Mesendoderm (in vitro differentiated cells): ENCODE results near the gene ZNF132.
A peak's percentile ranks its signal among the peaks of the same experiment; 100 is the strongest.

ENCODE experiments used
- DNase-seq: peaks from one replicate; pipeline ENCODE4 v3.0.0; 2013
- H2AK5ac ChIP-seq: 2 replicates; pipeline ENCODE4 v1.6.1; 2013; ENCODE audit warnings: low read length, inconsistent platforms
- H2BK120ac ChIP-seq: 2 replicates; pipeline ENCODE4 v1.6.1; 2013; ENCODE audit warnings: low read depth, mild to moderate bottlenecking, low read length, moderate library complexity, mixed read lengths
- H2BK15ac ChIP-seq: replicated peaks from 2 replicates; pipeline ENCODE4 v1.6.1; 2013; ENCODE audit warnings: low read depth, mild to moderate bottlenecking, moderate library complexity
- H2BK5ac ChIP-seq: 2 replicates; pipeline ENCODE4 v1.6.1; 2013; ENCODE audit warnings: low read length, inconsistent platforms
- H3K18ac ChIP-seq: 2 replicates; pipeline ENCODE4 v1.6.1; 2013; ENCODE audit warnings: mild to moderate bottlenecking, low read length, mixed read lengths
- H3K23ac ChIP-seq: one replicate; pipeline ENCODE4 v1.6.1; 2013; ENCODE audit warnings: low read length
- H3K27ac ChIP-seq: 2 replicates; pipeline ENCODE4 v1.5.1; 2013; ENCODE audit warnings: low read depth, mild to moderate bottlenecking, inconsistent platforms, low read length, moderate library complexity
- H3K27me3 ChIP-seq: 2 replicates; pipeline ENCODE4 v1.6.1; 2013; ENCODE audit warnings: low read length, control low read depth, mild to moderate bottlenecking, inconsistent platforms; ENCODE audit not compliant: insufficient read depth, poor library complexity
- H3K36me3 ChIP-seq: 2 replicates; pipeline ENCODE4 v1.6.1; 2013; ENCODE audit warnings: low read length, inconsistent platforms; ENCODE audit not compliant: control insufficient read depth, insufficient read depth
- H3K4ac ChIP-seq: one replicate; pipeline ENCODE4 v1.6.1; 2013; ENCODE audit warnings: low read depth, mild to moderate bottlenecking, low read length, moderate library complexity
- H3K4me1 ChIP-seq: 2 replicates; pipeline ENCODE4 v1.6.1; 2013; ENCODE audit warnings: low read depth, low read length, inconsistent platforms; ENCODE audit not compliant: control insufficient read depth
- H3K4me2 ChIP-seq: 2 replicates; pipeline ENCODE4 v1.6.1; 2013; ENCODE audit warnings: low read length
- H3K4me3 ChIP-seq: 2 replicates; pipeline ENCODE4 v1.5.1; 2013; ENCODE audit warnings: mild to moderate bottlenecking, low read length
- H3K56ac ChIP-seq: one replicate; pipeline ENCODE4 v1.6.1; 2013; ENCODE audit warnings: low read length
- H3K79me1 ChIP-seq: 2 replicates; pipeline ENCODE4 v1.6.1; 2013; ENCODE audit warnings: low read length, inconsistent platforms
- H3K79me2 ChIP-seq: 2 replicates; pipeline ENCODE4 v1.6.1; 2013; ENCODE audit warnings: mild to moderate bottlenecking, low read length; ENCODE audit not compliant: control insufficient read depth, insufficient read depth
- H3K9ac ChIP-seq: 2 replicates; pipeline ENCODE4 v1.6.1; 2013; ENCODE audit warnings: low read length, inconsistent platforms
- H4K5ac ChIP-seq: one replicate; pipeline ENCODE4 v1.6.1; 2013; ENCODE audit warnings: low read length
- H4K8ac ChIP-seq: one replicate; pipeline ENCODE4 v1.6.1; 2013; ENCODE audit warnings: low read depth, mild to moderate bottlenecking, control low read depth, low read length, moderate library complexity
- WGBS: extraction: QIAGEN DNeasy Blood & Tissue Kit; methylation state at CpG from one replicate; pipeline ENCODE4 v1.1.7; 2013; ENCODE audit warnings: low lambda C conversion rate, missing lambda C conversion rate; ENCODE audit not compliant: insufficient coverage; ENCODE audit errors: extremely low coverage; 5-methylcytosine and 5-hydroxymethylcytosine counted together

The ZNF132 gene

DNA sequence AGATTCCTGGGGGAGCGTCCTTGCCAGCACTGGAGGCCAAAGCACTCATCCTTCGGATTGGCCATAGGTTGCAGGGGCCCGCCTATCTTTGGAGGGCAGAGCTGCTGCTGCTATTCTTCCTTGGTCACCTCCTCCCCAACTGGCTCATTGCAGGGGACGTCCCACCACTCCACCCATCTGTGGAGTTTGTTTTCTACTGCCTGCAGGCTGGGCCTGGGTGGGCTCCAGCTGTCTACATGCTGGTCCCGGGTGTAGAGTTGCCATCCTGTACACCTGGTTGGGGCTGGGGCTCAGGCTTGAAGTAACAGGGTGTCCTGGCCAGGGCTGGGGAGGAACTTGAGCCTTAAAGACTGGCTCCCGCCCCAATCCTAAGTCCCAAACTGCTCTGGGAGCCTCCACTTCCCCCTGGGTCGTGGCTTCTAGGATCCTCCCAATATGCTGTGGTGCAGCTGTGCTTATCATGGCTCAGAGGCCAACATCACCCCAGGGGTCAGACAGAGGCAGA is 42.4 kb downstream of the ZNF132 start:
- Histone ChIP-seq H3K56ac (peak overlapping the region; percentile 56), H2BK120ac (no peak overlapping the region), H3K27me3 (no peaks in the 10 kb centered on the region), H4K8ac (no peak overlapping the region), H3K9ac (no peak overlapping the region), H3K18ac (no peak overlapping the region), H3K79me2 (no peaks in the 10 kb centered on the region), H3K4ac (no peak overlapping the region), H3K4me2 (no peak overlapping the region), H3K4me3 (no peak overlapping the region), H3K4me1 (peaks cover 7% of the 10 kb centered on the region), H3K36me3 (peaks cover 15% of the 10 kb centered on the region), H2AK5ac (no peak overlapping the region), H4K5ac (no peak overlapping the region), H3K27ac (no peak overlapping the region), H3K23ac (no peak overlapping the region), H2BK5ac (no peak overlapping the region), H3K79me1 (no peaks in the 10 kb centered on the region), H2BK15ac (no peak overlapping the region)
- no CpG with 5 or more reads among the region's 7 CpGs for WGBS
- no peak for DNase-seq

DNA sequence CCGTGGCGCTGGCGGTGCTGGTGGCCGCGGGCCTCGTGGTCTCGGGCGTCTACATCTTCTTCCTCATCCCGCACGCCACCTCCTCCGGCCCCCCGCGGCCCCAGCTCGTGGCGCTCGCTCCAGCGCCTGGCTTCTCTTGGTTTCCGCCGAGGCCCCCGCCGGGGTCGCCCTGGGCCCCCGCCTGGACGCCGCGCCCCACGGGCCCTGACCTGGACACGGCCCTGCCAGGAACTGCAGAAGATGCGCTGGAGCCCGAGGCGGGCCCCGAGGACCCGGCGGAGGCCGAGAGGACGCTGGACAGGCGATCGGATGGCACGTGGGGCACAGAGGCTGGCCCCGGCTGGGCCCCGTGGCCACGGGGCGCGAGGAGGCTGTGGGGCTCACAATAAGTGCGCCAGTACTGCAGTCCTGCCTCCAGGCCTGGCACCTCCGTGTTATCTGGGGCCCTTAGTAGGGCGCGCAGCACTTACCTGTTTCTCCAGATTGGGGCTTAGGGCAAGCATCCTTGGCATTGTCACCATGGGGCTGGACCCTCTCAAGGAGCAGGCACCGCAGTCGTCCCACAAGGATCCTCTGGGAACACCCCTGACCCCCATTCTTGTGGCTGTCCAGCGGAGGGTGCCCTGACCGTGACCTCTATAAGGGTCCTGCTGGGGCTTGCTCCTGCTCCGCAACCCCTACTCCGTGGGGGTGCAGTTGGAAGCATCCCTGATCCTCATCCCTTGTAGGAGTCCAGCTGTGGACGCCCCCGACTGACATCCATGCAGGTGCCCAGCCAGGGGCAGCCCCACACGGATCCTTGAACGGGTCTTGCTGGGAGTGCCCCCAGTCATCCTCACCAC is 43.0 kb downstream of the ZNF132 start:
- no peak overlapping the region for H3K4me2 ChIP-seq
- no peak overlapping the region for H2BK15ac ChIP-seq
- no peak overlapping the region for H2AK5ac ChIP-seq
- no peaks in the 10 kb centered on the region for H3K27me3 ChIP-seq
- no peak overlapping the region for H2BK5ac ChIP-seq
- no peak overlapping the region for H3K4ac ChIP-seq
- no CpG with 5 or more reads among the region's 58 CpGs for whole genome bisulfite sequencing
- H3K4me3 ChIP-seq = no peak overlapping the region
- H3K27ac ChIP-seq = no peak overlapping the region
- H3K79me1 ChIP-seq = no peaks in the 10 kb centered on the region
- no peak overlapping the region for H4K5ac ChIP-seq
- no peak overlapping the region for H3K23ac ChIP-seq
- H3K79me2 ChIP-seq = no peaks in the 10 kb centered on the region
- peak overlapping the region; percentile 42 for H3K56ac ChIP-seq
- no peak overlapping the region for H4K8ac ChIP-seq
- no peak overlapping the region for H2BK120ac ChIP-seq
- peaks cover 15% of the 10 kb centered on the region for H3K36me3 ChIP-seq
- peak overlapping the region; percentile 24 for H3K18ac ChIP-seq
- H3K4me1 ChIP-seq = peaks cover 7% of the 10 kb centered on the region
- DNase-seq = no peak
- H3K9ac ChIP-seq = no peak overlapping the region

DNA sequence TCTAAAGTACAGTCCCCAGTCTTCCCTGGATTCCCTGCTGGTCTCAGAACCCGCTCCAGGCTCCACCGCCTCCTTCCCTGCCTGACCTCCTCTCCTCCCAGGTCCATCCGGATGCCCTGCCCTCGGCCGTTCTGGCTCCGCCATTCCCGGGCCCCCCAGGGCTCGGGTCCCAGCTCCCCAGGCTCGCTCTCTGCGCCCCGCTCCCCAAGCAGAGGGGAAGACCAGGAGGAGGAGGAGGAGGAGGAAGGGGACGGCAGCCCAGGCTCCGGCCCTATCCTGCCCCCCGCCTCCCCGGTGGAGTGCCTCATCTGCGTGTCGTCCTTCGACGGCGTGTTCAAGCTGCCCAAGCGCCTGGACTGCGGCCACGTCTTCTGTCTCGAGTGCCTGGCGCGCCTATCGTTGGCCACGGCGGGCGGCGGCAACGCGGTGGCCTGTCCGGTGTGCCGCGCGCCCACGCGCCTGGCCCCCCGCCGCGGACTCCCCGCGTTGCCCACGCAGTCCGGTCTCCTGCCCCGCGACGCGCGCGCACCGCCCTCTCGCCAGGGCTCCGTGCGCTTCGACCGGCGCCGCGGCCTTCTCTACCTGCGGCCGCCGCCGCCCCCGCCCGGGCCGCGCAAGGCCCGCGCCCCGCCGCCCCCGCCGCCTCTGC is 43.9 kb downstream of the ZNF132 start:
- Histone ChIP-seq H4K8ac (no peak overlapping the region), H3K23ac (peak overlapping the region; percentile 80), H3K79me1 (no peaks in the 10 kb centered on the region), H2BK120ac (no peak overlapping the region), H3K4ac (no peak overlapping the region), H3K9ac (peak overlapping the region; percentile 67), H3K27me3 (no peaks in the 10 kb centered on the region), H3K27ac (no peak overlapping the region), H3K36me3 (peaks cover 15% of the 10 kb centered on the region), H3K79me2 (no peaks in the 10 kb centered on the region), H2BK5ac (no peak overlapping the region), H3K4me1 (peaks cover 7% of the 10 kb centered on the region), H2BK15ac (no peak overlapping the region), H3K4me2 (peak overlapping the region; percentile 35), H3K56ac (peak overlapping the region; percentile 80), H3K18ac (peak overlapping the region; percentile 24), H3K4me3 (no peak overlapping the region), H4K5ac (no peak overlapping the region), H2AK5ac (no peak overlapping the region)
- DNase-seq = peak; percentile 49
- no CpG with 5 or more reads among the region's 75 CpGs for WGBS

DNA sequence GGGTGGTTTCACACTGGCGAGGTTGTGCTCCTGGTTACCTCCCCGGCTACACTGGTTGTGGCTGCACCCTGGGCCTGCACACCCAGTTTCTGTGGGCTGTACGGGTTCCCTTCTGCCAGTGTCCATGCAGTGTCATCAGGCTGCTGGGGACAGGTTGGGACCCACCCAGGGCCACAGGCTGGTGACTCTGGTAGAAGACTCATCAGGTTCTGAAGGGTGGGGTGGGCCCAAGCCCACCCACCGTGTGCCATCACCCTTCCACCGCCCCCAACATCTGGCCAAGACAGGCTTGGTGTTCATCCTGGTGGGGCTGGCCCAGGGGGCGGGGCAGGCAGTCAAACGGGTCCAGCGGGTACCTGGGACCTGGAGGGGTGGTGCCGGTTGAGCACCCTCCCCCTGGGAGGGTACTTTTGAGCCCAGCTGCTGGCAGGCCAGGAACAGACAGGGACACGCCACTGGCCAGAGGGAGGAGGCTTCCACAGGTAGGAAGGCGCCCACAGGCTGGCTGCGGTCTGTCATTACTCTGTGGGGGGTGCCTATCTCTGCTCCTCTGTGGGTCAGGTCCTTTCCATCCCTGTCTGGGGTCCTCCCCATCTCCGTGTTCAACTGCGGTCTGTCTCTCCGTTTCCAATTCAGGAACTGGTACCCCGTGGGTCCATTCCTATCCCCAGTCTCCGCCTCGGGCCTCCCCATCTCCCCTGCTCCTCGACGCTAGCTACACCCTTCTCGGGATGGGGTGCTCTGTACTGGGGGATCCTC is 44.6 kb downstream of the ZNF132 start, which contains the start of gene RNF225:
RNF225 (plus strand) TSS at position 437 of the 759 bp plus-strand sequence. CDS start 434 bp downstream, outside the sequence.
- peaks cover 2% of the 10 kb centered on the region for H3K4me1 ChIP-seq
- H2BK5ac ChIP-seq = no peak within 1 kb of the TSS
- peaks cover 5% of the 10 kb centered on the region for H3K79me2 ChIP-seq
- peak within 1 kb of the TSS; percentile 80 for H3K56ac ChIP-seq
- H3K4me3 ChIP-seq = no peak within 1 kb of the TSS
- peak; percentile 79 for DNase-seq
- no peak within 1 kb of the TSS for H2BK15ac ChIP-seq
- peaks cover 18% of the 10 kb centered on the region for H3K36me3 ChIP-seq
- H3K18ac ChIP-seq = peak within 1 kb of the TSS; percentile 24
- H4K5ac ChIP-seq = no peak within 1 kb of the TSS
- peak within 1 kb of the TSS; percentile 35 for H3K4me2 ChIP-seq
- no peak within 1 kb of the TSS for H2AK5ac ChIP-seq
- peak within 1 kb of the TSS; percentile 67 for H3K9ac ChIP-seq
- H3K79me1 ChIP-seq = peaks cover 2% of the 10 kb centered on the region
- no peak within 1 kb of the TSS for H3K27ac ChIP-seq
- H2BK120ac ChIP-seq = no peak within 1 kb of the TSS
- no peaks in the 10 kb centered on the region for H3K27me3 ChIP-seq
- no peak within 1 kb of the TSS for H4K8ac ChIP-seq
- no peak within 1 kb of the TSS for H3K4ac ChIP-seq
- peak within 1 kb of the TSS; percentile 80 for H3K23ac ChIP-seq
- no CpG with 5 or more reads among the region's 21 CpGs for WGBS

DNA sequence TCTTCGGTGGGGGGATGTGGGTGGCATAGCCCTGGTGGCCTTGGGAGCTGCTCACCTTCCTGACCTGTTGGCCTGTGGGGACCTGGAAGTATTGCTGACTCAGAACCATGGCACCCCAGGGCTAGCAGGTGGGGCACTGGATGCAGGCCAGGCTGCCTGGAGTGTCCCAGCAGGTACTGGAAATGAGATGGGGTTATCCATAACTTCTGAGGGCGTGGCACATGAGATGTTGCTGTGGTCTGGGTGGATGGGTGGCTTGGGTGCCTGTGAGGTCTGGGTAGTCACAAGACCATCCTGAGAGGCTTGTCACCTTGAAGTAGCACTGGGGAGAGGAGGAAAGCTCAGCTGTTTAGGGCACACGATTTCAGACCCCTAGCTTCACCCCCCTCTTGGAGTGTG is 45.1 kb downstream of the ZNF132 start:
- no peak overlapping the region for H3K4ac ChIP-seq
- no peak overlapping the region for H3K4me3 ChIP-seq
- peaks cover 18% of the 10 kb centered on the region for H3K36me3 ChIP-seq

More for the DNA sequence above, 45.1 kb downstream of the ZNF132 start:
- Histone ChIP-seq H3K79me1 (peaks cover 2% of the 10 kb centered on the region), H4K8ac (no peak overlapping the region), H3K27me3 (no peaks in the 10 kb centered on the region), H3K79me2 (peaks cover 7% of the 10 kb centered on the region), H3K9ac (no peak overlapping the region), H3K56ac (no peak overlapping the region), H2AK5ac (no peak overlapping the region), H2BK5ac (no peak overlapping the region), H2BK15ac (no peak overlapping the region), H3K27ac (no peak overlapping the region), H3K23ac (no peak overlapping the region), H3K18ac (no peak overlapping the region), H3K4me1 (no peaks in the 10 kb centered on the region), H4K5ac (no peak overlapping the region), H2BK120ac (no peak overlapping the region), H3K4me2 (no peak overlapping the region)
- no CpG with 5 or more reads among the region's 3 CpGs for WGBS
- DNase-seq = no peak
